GM12878 (cell line): ENCODE data around the gene RBKS.

Experiments used
- CEBPB ChIP-seq, 2 experiments: fragments of 150-350 bp in 1 of 2; IDR thresholded peaks; 2 replicates each; pipeline ENCODE4 v1.6.1; 2012 to 2014; ENCODE audit warnings: low read depth in 2 of 2, low read length in 2 of 2, borderline replicate concordance in 1 of 2, inconsistent platforms in 1 of 2
- CHD2 ChIP-seq: IDR thresholded peaks from 2 replicates; pipeline ENCODE4 v1.6.1; 2011; ENCODE audit warnings: low read depth, low read length, improper control_type of control experiment, borderline replicate concordance
- CTCF ChIP-seq, 3 experiments: IDR thresholded peaks in 2 of 3; conservative IDR thresholded peaks in 1 of 3; 2 replicates each; pipeline ENCODE4 v1.5.1; 2011; ENCODE audit warnings: low read depth in 3 of 3, low read length in 3 of 3, mild to moderate bottlenecking in 3 of 3, control low read depth in 2 of 3, moderate library complexity in 2 of 3, inconsistent platforms in 1 of 3, mixed read lengths in 1 of 3; ENCODE audit not compliant: control insufficient read depth in 2 of 3, insufficient read depth in 1 of 3; ENCODE audit errors: extremely low read depth in 1 of 3
- FOXM1 ChIP-seq: IDR thresholded peaks from 2 replicates; pipeline ENCODE4 v1.6.1; 2012; ENCODE audit warnings: low read depth, mild to moderate bottlenecking, inconsistent platforms, low read length, moderate library complexity
- NFXL1 ChIP-seq: fragments of 450-650 bp; IDR thresholded peaks from 2 replicates; pipeline ENCODE4 v1.6.1; 2017; ENCODE audit warnings: antibody characterized with exemption, mild to moderate bottlenecking, borderline replicate concordance
- POLR2A ChIP-seq: IDR thresholded peaks from 2 replicates; pipeline ENCODE4 v1.6.1; 2011; ENCODE audit warnings: low read depth, mild to moderate bottlenecking, low read length
- SIN3A ChIP-seq: IDR thresholded peaks from 2 replicates; pipeline ENCODE4 v1.6.1; 2012; ENCODE audit warnings: low read depth, low read length, improper control_type of control experiment
- TF ChIP-seq, protein P1 (sequence below): IDR thresholded peaks from 2 replicates; pipeline ENCODE4 v1.6.1; 2011; ENCODE audit warnings: low read depth, mild to moderate bottlenecking, low read length, moderate library complexity, borderline replicate concordance; ENCODE audit errors: extremely low read depth

DNA sequence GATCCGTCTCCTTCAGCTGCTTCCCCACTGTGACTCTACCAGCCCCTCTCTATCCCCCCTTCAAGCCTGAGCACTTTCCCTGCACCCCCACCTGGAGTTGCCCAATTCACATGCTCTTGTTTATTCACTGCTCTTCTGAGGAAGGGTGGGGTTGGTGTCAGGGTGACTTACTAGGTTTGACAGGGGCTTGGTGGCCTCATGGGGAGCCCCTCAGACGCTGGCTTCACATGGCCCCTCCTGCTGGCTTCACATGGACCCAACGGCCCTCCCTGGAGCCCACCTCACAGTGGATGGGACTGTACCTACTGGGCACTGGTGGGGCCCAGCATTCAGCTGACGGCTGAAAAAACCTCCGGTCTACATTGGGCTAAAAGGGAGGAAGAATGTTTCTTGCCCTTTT is 135.4 kb downstream of the RBKS start:
- TF ChIP-seq FOXM1 (no peak), POLR2A (no peak), CHD2 (no peak), CEBPB (IDR thresholded peaks at IDR 0.05; ENCODE audit: borderline replicate concordance in 1 of 2, low read depth in 2 of 2, low read length in 2 of 2) (no peak), NFXL1 (no peak), SIN3A (no peak), CTCF (IDR thresholded peaks at IDR 0.05 in 2 of 3, conservative IDR thresholded peaks at IDR 0.05 in 1 of 3; ENCODE audit: control insufficient read depth in 2 of 3, extremely low read depth in 1 of 3, insufficient read depth in 1 of 3, low read depth in 3 of 3, low read length in 3 of 3) (no peak)
- TF ChIP-seq, protein P1, sequence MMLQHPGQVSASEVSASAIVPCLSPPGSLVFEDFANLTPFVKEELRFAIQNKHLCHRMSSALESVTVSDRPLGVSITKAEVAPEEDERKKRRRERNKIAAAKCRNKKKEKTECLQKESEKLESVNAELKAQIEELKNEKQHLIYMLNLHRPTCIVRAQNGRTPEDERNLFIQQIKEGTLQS, result no peak
